GDM1 (cell line): Measurements from ENCODE around the gene TESK1.

ENCODE experiments used
- DNase-seq: peaks from one replicate; lab custom pipeline; 2025; lab: John Stamatoyannopoulos, UW

The TESK1 gene

GRCh38 chr9:35646533-35647265 is 41.6 kb downstream of the TESK1 start:
- DNase-seq = peak; percentile 93

GRCh38 chr9:35649431-35650340 is 44.6 kb downstream of the TESK1 start:
- DNase-seq = peak; percentile 39

DNA sequence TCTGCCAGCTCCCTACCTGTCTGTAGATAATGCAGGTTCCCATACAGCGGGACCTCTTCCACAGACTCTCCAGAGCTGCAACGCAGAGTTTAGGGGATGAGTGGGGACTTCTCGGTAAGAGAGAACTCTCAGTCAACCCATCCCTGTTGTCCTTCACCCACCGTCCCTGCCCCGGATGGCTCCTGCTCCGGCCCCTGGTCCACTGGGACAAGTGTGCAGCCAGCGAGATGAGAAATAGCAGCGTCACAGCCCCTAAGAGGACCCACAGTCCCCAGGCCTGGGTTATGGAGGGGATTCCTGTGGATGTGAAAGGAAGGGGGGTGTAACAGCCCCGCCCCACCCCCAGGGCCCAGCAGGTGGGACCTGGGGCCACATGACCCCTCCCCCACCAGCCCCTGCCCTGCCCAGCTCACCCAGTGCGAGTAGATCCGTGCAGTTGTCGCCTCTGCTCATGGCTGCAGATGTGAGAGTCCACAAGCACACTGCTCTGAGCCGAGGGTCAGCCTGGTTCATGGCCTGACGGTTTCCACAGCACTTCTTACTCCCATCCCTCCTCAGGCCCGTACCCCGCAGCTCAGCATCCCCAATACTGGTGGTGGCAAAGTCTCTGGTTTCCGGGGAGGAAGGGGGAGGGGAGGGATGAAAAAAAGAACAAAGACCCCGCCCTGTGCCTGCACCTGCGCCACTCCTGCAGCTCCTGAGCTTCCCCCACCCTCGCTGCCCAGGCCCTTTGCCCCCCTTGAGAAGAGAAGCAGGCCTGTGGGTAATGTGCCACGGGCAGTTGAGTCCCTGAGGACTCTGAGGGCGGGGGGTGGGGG is 45.5 kb downstream of the TESK1 start, which contains the start of gene SIT1:
SIT1 (minus strand) TSS at position 591 of the 818 bp plus-strand sequence; CDS start at position 513, 78 bp downstream.
- no peak for DNase-seq

GRCh38 chr9:35651956-35652828 is 47.1 kb downstream of the TESK1 start:
- no peak for DNase-seq

- no peak for DNase-seq
Observed at GRCh38 chr9:35652829-35653209, 47.8 kb downstream of the TESK1 start.

GRCh38 chr9:35653611-35654010 is 48.5 kb downstream of the TESK1 start:
- DNase-seq = no peak

DNA sequence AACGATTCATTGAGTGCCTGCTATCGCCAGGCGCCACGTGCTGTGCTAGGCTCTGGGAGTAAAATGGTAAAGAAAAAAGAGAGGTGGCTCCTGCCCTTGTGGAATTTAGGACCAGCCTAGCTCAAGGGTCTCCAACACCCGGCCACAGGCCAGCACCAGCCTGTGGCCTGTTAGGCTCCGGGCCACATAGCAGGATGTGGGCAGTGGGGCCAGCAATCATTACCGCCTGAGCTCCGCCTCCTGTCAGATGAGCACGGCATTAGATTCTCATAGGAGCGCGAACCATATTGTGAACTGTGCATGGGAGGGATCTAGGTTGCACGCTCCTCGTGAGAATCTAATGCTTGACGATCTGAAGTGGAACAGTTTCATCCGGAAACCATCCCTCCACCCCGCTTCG is 51.3 kb downstream of the TESK1 start:
- no peak for DNase-seq

- no peak for DNase-seq
Observed at GRCh38 chr9:35656831-35657545, 51.9 kb downstream of the TESK1 start.

DNA sequence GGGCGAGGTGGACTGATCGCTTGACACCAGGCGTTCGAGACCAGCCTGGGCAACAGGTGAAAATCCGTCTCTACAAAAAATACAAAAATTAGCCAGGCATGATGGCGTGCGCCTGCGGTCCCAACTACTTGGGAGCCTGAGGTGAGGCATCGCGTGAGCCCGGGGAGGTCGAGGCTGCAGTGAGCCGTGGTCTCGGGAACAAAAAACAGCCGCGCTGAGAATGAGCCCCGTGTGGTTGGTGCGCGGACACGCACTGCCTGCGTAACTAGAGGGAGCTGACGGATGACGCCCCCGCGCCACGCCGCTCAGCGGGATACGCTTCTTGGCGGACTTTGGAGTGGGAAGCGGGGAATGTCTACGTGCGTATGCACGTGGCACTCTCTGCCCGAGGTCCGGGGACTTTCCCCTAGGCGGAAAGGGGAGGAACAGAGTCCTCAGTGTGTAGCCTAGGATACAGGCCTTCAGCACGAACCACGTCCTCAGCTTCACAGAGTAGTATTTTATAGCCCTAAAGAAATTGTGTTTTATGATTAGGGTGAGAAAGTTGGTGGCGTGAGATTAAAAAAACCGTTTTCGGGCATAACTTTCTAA is 52.6 kb downstream of the TESK1 start, which contains the start of gene RMRP:
RMRP (minus strand) TSS at position 474 of the 591 bp plus-strand sequence.
- DNase-seq = peak; percentile 96

DNA sequence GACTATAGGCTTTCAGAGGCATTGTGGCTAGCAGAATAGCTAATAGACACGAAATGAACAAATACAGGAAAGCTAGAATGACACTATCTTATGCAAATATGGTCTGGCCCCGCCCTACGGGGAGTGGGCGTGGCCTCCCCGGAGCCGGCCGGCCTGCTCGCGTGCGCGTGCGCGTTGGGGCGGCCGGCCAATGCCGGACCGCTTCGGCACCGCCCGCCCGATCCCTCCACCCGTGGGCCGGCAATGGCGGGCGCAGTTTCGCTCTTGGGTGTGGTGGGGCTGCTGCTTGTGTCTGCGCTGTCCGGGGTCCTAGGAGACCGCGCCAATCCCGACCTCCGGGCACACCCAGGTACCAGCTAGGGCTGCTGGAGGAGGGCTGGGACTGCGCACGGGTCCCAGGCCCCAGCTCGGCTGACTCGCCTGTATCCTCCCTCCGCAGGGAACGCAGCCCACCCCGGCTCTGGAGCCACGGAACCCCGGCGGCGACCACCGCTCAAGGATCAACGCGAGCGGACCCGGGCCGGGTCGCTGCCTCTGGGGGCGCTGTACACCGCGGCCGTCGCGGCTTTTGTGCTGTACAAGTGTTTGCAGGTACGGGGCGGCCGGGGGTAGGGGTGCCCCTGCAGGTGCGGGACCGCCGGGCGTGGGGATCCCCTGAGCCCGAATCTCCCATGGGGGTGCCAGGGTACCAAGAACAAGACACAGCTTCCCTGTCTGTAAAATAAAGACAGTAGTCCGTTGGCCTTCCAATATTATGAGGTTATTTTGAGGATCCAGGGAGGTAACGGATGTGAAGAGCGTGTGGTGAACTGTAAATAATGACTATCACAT is 53.3 kb downstream of the TESK1 start, which contains the start of gene CCDC107:
CCDC107 (plus strand) TSS at position 156 of the 831 bp plus-strand sequence; CDS start at position 244, 88 bp downstream.
- DNase-seq = peak; percentile 78

DNA sequence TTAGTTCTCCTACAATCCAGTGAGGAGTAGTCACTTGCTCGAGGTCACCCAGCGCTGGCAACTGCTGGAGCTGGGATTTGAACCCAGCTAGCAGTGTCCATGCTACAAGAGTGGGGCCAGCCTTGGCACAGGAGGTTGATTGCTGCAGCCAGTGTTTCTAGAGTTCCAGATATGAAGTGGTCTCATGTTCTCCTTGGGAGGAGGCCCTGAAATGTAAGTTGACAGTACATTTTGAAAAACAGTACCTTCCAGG is 53.8 kb downstream of the TESK1 start:
- DNase-seq = no peak

GRCh38 chr9:35659340-35659739 is 54.3 kb downstream of the TESK1 start:
- DNase-seq = no peak
